H9 (cell line): Measurements from ENCODE around the gene DCAF4L1. TPM values are rescaled to one million over a fixed set of nuclear protein-coding genes. Genes with fewer than 3 reads are reported as not detected.

Experiments
- DNase-seq: peaks from one replicate; pipeline ENCODE4 v3.0.0-alpha.2; 2017
- H2AFZ ChIP-seq: one replicate; pipeline ENCODE4 v1.6.1; 2013; ENCODE audit warnings: mild to moderate bottlenecking, low read length, control low read depth, moderate library complexity
- H2AK5ac ChIP-seq: 2 replicates; pipeline ENCODE4 v1.6.1; 2013; ENCODE audit warnings: low read length, control low read depth, mixed read lengths; ENCODE audit not compliant: insufficient read length
- H2BK120ac ChIP-seq: one replicate; pipeline ENCODE4 v1.6.1; 2013; ENCODE audit warnings: low read depth, mild to moderate bottlenecking, low read length, control low read depth, inconsistent platforms; ENCODE audit not compliant: poor library complexity, severe bottlenecking
- H2BK12ac ChIP-seq: 2 replicates; pipeline ENCODE4 v1.6.1; 2013; ENCODE audit warnings: low read length, control low read depth, mixed read lengths, low read depth; ENCODE audit not compliant: insufficient read length
- H2BK15ac ChIP-seq: 2 replicates; pipeline ENCODE4 v1.6.1; 2013; ENCODE audit warnings: low read depth, low read length, control low read depth
- H2BK20ac ChIP-seq: one replicate; pipeline ENCODE4 v1.6.1; 2013; ENCODE audit warnings: low read depth, mild to moderate bottlenecking, low read length, control low read depth, inconsistent platforms; ENCODE audit not compliant: poor library complexity, severe bottlenecking
- H2BK5ac ChIP-seq: 2 replicates; pipeline ENCODE4 v1.6.1; 2013; ENCODE audit warnings: low read length, control low read depth, mixed read lengths; ENCODE audit not compliant: insufficient read length
- H3K14ac ChIP-seq: 2 replicates; pipeline ENCODE4 v1.6.1; 2013; ENCODE audit warnings: low read length, control low read depth; ENCODE audit not compliant: insufficient read depth
- H3K18ac ChIP-seq: 2 replicates; pipeline ENCODE4 v1.6.1; 2013; ENCODE audit warnings: low read depth, mild to moderate bottlenecking, mixed read lengths, low read length, control low read depth; ENCODE audit not compliant: insufficient read length
- H3K23ac ChIP-seq: 2 replicates; pipeline ENCODE4 v1.6.1; 2013; ENCODE audit warnings: low read length, control low read depth, mixed read lengths, low read depth; ENCODE audit not compliant: insufficient read length
- H3K23me2 ChIP-seq: 2 replicates; pipeline ENCODE4 v1.6.1; 2013; ENCODE audit warnings: low read depth, mild to moderate bottlenecking, mixed read lengths, low read length, control low read depth; ENCODE audit not compliant: insufficient read length, poor library complexity, severe bottlenecking
- H3K27ac ChIP-seq: 2 replicates; pipeline ENCODE4 v1.5.1; 2013; ENCODE audit warnings: low read length, control low read depth, mixed read lengths, low read depth; ENCODE audit not compliant: insufficient read length
- H3K27me3 ChIP-seq: 2 replicates; pipeline ENCODE4 v1.6.1; 2013; ENCODE audit warnings: low read length, control low read depth, inconsistent platforms; ENCODE audit not compliant: insufficient read depth
- H3K4ac ChIP-seq: 2 replicates; pipeline ENCODE4 v1.6.1; 2013; ENCODE audit warnings: low read depth, mild to moderate bottlenecking, control low read depth, inconsistent platforms, low read length, moderate library complexity
- H3K4me1 ChIP-seq: 2 replicates; pipeline ENCODE4 v1.6.1; 2013; ENCODE audit warnings: low read length, control low read depth, inconsistent platforms; ENCODE audit not compliant: insufficient read depth
- H3K4me2 ChIP-seq: 2 replicates; pipeline ENCODE4 v1.6.1; 2013; ENCODE audit warnings: low read length, control low read depth, mixed read lengths; ENCODE audit not compliant: insufficient read length, insufficient read depth
- H3K56ac ChIP-seq: 2 replicates; pipeline ENCODE4 v1.6.1; 2013; ENCODE audit warnings: low read depth, mild to moderate bottlenecking, mixed read lengths, low read length, control low read depth; ENCODE audit not compliant: insufficient read length
- H3K79me1 ChIP-seq: 2 replicates; pipeline ENCODE4 v1.6.1; 2013; ENCODE audit warnings: low read depth, mild to moderate bottlenecking, moderate library complexity, low read length, control low read depth, inconsistent platforms; ENCODE audit not compliant: insufficient read depth, poor library complexity, severe bottlenecking
- H3K79me2 ChIP-seq: 2 replicates; pipeline ENCODE4 v1.6.1; 2013; ENCODE audit warnings: low read length, control low read depth, inconsistent platforms; ENCODE audit not compliant: insufficient read depth
- H3K9ac ChIP-seq: 2 replicates; pipeline ENCODE4 v1.6.1; 2013; ENCODE audit warnings: low read length, control low read depth, mixed read lengths; ENCODE audit not compliant: insufficient read length; ENCODE audit errors: extremely low read depth
- H3K9me3 ChIP-seq: one replicate; pipeline ENCODE4 v1.6.1; 2013; ENCODE audit warnings: low read depth, low read length, inconsistent platforms; ENCODE audit not compliant: control insufficient read depth
- H3T11ph ChIP-seq: one replicate; pipeline ENCODE4 v1.6.1; 2013; ENCODE audit warnings: mild to moderate bottlenecking, low read length, control low read depth, inconsistent platforms
- H4K20me1 ChIP-seq: one replicate; pipeline ENCODE4 v1.6.1; 2013; ENCODE audit not compliant: control insufficient read depth, insufficient read length, insufficient read depth
- H4K5ac ChIP-seq: 2 replicates; pipeline ENCODE4 v1.6.1; 2013; ENCODE audit warnings: low read depth, mild to moderate bottlenecking, mixed read lengths, low read length, control low read depth; ENCODE audit not compliant: insufficient read length
- H4K8ac ChIP-seq: replicated peaks from 2 replicates; pipeline ENCODE4 v1.6.1; 2013; ENCODE audit warnings: low read length, control low read depth, mixed read lengths, low read depth; ENCODE audit not compliant: insufficient read length
- H4K91ac ChIP-seq: 2 replicates; pipeline ENCODE4 v1.6.1; 2013; ENCODE audit warnings: low read depth, mild to moderate bottlenecking, moderate library complexity, mixed read lengths, low read length, control low read depth; ENCODE audit not compliant: insufficient read length
- H3K27ac Mint-ChIP-seq, 3 experiments: 2 replicates in 2 of 3; 3 replicates in 1 of 3; pipeline ENCODE4 v1.8.0; 2020 to 2021; ENCODE audit warnings: mixed read lengths in 3 of 3, mild to moderate bottlenecking in 1 of 3, moderate library complexity in 1 of 3
- H3K27me3 Mint-ChIP-seq: 2 replicates; pipeline ENCODE4 v1.8.0; 2021; ENCODE audit warnings: low read depth, mild to moderate bottlenecking, moderate library complexity, mixed read lengths
- H3K36me3 Mint-ChIP-seq, 3 experiments: 2 replicates in 2 of 3; 3 replicates in 1 of 3; pipeline ENCODE4 v1.8.0; 2020 to 2021; ENCODE audit warnings: low read depth in 3 of 3, mixed read lengths in 3 of 3; ENCODE audit not compliant: insufficient read depth in 1 of 3
- H3K4me1 Mint-ChIP-seq, 2 experiments: 2 replicates each; pipeline ENCODE4 v1.8.0; 2020; ENCODE audit warnings: mixed read lengths in 2 of 2
- H3K4me3 Mint-ChIP-seq, 2 experiments: 2 replicates in 1 of 2; 3 replicates in 1 of 2; pipeline ENCODE4 v1.8.0; 2020 to 2021; ENCODE audit warnings: mild to moderate bottlenecking in 2 of 2, mixed read lengths in 2 of 2, moderate library complexity in 1 of 2
- H3K9me3 Mint-ChIP-seq, 2 experiments: 2 replicates in 1 of 2; 3 replicates in 1 of 2; pipeline ENCODE4 v1.8.0; 2020; ENCODE audit warnings: mild to moderate bottlenecking in 2 of 2, mixed read lengths in 2 of 2, moderate library complexity in 1 of 2
- CTCF ChIP-seq: fragments of 200-600 bp; sonication (generic); conservative IDR thresholded peaks from 3 replicates; pipeline ENCODE4 v1.8.0; 2021; ENCODE audit warnings: antibody characterized with exemption, mild to moderate bottlenecking
- WGBS: extraction: QIAGEN DNeasy Blood & Tissue Kit; methylation state at CpG from one replicate; pipeline ENCODE4 v1.1.7; 2013; ENCODE audit warnings: missing lambda C conversion rate, low lambda C conversion rate, mixed read lengths; ENCODE audit not compliant: insufficient read length; ENCODE audit errors: extremely low coverage; 5-methylcytosine and 5-hydroxymethylcytosine counted together
- total RNA-seq: library from RNA; stranded (reverse); gene quantifications from 2 replicates; pipeline ENCODE4 v1.2.1, GENCODE V29; 2021

The DCAF4L1 gene
- total RNA-seq, 1 experiment from 2014 or later: 0.07 TPM

GRCh38 chr4:42018451-42018850, 36.9 kb downstream of the DCAF4L1 start:
- Histone ChIP-seq H3K56ac (no peak overlapping the region), H3K4me1 (no peaks in the 10 kb centered on the region), H3K79me2 (no peaks in the 10 kb centered on the region; the same call in 1 of the 2 replicates), H3K4ac (no peak overlapping the region), H3K18ac (no peak overlapping the region), H3K79me1 (no peaks in the 10 kb centered on the region), H2BK120ac (no peak overlapping the region), H4K5ac (no peak overlapping the region), H3K27me3 (no peaks in the 10 kb centered on the region), H2BK5ac (no peak overlapping the region), H2BK12ac (no peak overlapping the region), H3K9ac (no peak overlapping the region), H4K8ac (no peak overlapping the region), H4K91ac (no peak overlapping the region), H2BK20ac (no peak overlapping the region), H4K20me1 (no peaks in the 10 kb centered on the region), H2AK5ac (no peak overlapping the region), H2AFZ (no peak overlapping the region), H3K23ac (no peak overlapping the region), H2BK15ac (no peak overlapping the region), H3K9me3 (no peaks in the 10 kb centered on the region), H3K23me2 (no peaks in the 10 kb centered on the region), H3K27ac (no peak overlapping the region), H3K4me2 (no peak overlapping the region), H3T11ph (peak overlapping the region; percentile 53), H3K14ac (no peak overlapping the region)
- no peaks in the 10 kb centered on the region for H3K4me1 Mint-ChIP-seq
- H3K9me3 Mint-ChIP-seq: no peaks in the 10 kb centered on the region
- no peaks in the 10 kb centered on the region for H3K27me3 Mint-ChIP-seq
- no peak for DNase-seq
- TF ChIP-seq CTCF: no peak
- no peak overlapping the region for H3K27ac Mint-ChIP-seq
- no CpG with 5 or more reads among the region's 2 CpGs for WGBS
- no peak overlapping the region for H3K4me3 Mint-ChIP-seq
- H3K36me3 Mint-ChIP-seq: peaks cover 0 to 20% (median 10%) of the 10 kb centered on the region in 3 experiments; a peak in 6 of 7 replicates

Other genes starting within 250 kb of the DCAF4L1 start
- not detected in 2 replicates for gene PHOX2B, start 233.0 kb upstream of the DCAF4L1 start, total RNA-seq
- gene TMEM33, start 46.3 kb upstream of the DCAF4L1 start, total RNA-seq: 74.2 and 76.7 TPM in 2 replicates
- 70.8 and 71.3 TPM in 2 replicates for gene SLC30A9, start 8.8 kb downstream of the DCAF4L1 start, total RNA-seq
- 25.1 and 25.8 TPM in 2 replicates for gene BEND4, start 170.9 kb downstream of the DCAF4L1 start, total RNA-seq